Embryonic facial prominence (tissue), 1 donor: ENCODE measurements around the gene ALK.

Experiments
- DNase-seq: peaks from one replicate; pipeline ENCODE4 v3.0.0-alpha.2; 2016; ENCODE audit errors: extremely low spot score

Gene ALK

GRCh38 chr2:29715655-29716054 lies 205.7 kb downstream of the ALK start:
- no peak for DNase-seq

DNA sequence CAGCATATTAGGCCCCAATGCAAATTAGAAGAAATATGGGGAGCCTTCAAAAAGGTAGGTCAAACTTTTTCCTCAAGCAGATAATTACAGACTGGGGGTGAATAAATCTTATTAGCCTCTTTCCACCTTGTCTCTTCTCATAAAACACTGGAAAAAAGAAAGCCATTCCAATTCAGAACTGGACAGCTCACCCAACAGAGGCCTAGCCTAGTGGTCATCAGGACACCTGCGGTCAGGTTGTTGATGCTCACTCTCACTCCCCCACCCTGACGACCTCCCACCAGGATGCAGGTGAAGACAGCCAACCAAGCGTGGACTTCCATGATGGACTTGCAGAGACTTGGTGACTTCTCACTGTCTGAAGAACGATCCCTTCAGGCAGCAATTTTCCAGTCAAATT lies 207.1 kb downstream of the ALK start:
- no peak for DNase-seq

GRCh38 chr2:29706171-29706720 lies 215.1 kb downstream of the ALK start:
- no peak for DNase-seq

- no peak for DNase-seq
These were observed 215.8 kb downstream of the ALK start for GRCh38 chr2:29705616-29706015.

DNA sequence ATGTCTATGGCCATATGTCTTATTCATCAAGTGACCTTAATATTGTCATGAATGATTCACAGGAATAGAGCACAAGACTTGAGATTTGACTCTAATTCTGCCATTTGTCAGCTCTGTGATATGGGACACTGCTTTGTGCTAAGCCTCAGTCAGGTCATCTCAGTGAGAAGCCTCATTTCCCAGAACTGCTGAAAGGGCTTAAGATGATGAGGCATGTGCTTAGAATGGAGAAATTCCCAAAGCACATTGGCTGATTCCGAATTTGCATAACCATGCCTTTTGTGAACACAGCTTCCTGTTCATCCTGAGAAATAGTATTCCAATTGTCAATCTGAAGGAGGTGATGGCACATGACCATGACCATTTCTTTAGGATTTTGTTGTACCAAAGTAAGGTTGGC lies 218.1 kb downstream of the ALK start:
- no peak for DNase-seq

DNA sequence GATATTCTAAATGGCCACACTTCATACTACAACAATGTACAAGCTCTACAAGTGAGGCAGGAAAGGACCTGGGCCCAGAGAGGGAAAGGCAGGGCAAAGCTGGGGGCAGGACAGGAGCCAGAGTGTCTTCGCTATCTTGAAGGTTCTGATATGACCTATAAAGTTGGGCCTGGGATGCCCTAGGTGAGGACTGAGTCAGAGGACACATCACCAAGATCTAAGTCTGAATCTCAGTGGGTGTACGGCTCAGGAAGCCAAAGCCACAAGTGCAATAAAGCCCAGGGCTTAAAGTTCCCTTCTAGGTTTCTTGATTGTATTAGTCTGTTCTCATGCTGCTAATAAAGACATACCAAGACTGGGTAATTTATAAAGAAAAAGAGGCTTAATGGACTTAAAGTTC lies 219.1 kb downstream of the ALK start:
- no peak for DNase-seq

GRCh38 chr2:29700560-29700959 lies 220.8 kb downstream of the ALK start:
- DNase-seq = no peak

GRCh38 chr2:29699045-29699444 lies 222.3 kb downstream of the ALK start:
- DNase-seq = no peak

DNA sequence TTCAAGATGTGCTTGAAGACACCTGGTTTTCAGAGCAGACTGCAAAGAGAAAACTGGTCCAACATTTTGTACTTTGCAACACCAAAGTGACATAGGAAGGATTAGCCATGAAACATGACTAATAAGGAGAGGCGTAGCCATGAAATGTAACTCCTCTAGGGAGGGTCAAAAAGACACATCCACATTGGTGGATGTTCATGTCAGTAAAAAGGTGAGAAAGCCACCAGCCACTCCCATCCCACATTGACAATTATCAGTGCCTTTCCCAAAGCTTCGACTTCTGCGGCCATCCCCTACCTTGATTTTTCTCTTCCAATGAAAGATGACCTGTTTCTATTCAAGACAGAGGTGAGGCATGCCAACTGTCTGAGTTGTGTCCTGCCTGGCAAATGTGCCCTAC lies 223.2 kb downstream of the ALK start:
- no peak for DNase-seq

GRCh38 chr2:29697715-29698114 lies 223.7 kb downstream of the ALK start:
- no peak for DNase-seq

DNA sequence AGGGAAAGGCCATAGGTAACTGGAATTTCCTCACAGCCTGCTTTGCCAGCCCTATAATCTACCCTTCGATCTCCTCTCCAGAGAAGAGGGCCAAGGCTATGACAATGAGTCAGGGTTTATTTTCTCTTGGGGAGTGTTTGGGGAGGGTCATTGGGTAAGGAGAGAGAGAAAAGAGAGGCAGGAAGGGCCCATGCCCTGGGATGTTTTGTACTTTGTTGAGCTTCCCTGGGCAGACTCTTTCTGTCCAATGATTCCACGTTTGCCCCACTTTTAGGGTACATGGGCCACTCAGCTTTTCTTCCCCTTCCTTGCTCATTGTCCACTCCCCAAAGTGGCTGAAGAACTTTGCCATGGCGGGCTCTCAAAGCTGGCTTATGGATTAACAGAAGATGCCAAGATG lies 224.2 kb downstream of the ALK start:
- DNase-seq = no peak

DNA sequence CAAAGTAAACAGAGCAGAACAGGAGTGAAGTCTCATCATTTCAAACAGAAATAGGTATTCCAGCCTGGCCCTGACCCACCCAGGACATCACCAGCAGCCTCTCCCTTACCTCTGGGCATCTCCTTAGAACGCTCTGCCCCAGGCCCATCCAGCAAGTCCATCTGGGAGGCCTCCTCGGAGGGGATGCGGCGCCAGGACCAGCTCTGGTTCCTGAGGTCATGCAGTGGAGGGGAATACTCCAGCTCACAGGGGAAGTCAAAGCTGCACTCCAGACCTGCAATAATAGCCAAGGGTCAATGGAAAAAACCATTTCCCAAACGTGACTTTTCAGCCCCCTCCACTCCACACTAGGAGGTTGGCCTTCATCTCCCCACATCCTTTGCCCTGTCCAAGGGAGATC lies 226.6 kb downstream of the ALK start:
- DNase-seq = no peak

DNA sequence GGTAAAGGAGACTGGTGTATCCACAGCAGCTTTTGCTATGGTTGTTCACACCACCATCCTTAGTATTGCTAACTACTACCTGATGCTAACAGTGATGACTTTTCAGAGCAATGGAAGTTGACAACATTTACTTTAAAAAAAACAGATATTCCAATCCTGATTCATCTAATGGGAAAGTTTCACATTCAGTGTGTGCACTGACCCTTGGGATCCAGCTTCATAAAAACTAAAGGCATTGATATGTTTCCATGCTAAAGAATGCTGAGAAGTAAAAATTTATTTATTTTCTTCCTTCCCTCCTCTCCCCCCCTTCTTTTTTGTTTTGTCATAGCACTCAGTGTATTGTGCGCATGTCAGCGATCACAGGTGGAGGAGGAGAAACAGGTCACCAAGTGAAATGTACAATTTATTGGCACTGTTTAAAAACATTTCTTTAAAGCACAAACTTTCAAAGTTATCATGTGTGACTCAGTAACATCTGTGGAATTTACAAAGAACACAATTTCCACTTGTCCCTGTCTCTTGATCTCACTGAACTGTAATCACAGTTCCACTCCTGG lies 229.9 kb downstream of the ALK start:
- DNase-seq = no peak

- DNase-seq = no peak
These were observed 231.7 kb downstream of the ALK start for GRCh38 chr2:29689666-29690065.

DNA sequence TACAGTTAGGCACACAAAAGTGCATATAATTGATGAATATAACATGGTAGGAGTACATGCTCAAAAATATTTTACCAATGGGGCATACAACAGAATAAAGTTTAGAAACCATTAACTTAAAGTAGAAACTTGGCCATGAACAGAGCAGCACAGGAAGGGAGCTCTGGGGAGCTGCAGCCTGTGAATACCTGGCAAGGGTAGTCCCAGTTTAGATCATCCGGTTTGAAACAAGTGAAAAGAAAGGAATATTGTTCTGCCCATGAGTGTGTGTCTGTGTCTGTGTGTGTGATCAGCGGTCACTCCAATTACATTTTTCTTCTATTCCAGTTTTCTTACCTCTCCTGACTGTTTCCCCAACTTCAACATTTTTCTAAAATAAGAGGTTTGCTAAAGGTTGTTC lies 233.0 kb downstream of the ALK start:
- no peak for DNase-seq

GRCh38 chr2:29687121-29687520 lies 234.3 kb downstream of the ALK start:
- DNase-seq = no peak

DNA sequence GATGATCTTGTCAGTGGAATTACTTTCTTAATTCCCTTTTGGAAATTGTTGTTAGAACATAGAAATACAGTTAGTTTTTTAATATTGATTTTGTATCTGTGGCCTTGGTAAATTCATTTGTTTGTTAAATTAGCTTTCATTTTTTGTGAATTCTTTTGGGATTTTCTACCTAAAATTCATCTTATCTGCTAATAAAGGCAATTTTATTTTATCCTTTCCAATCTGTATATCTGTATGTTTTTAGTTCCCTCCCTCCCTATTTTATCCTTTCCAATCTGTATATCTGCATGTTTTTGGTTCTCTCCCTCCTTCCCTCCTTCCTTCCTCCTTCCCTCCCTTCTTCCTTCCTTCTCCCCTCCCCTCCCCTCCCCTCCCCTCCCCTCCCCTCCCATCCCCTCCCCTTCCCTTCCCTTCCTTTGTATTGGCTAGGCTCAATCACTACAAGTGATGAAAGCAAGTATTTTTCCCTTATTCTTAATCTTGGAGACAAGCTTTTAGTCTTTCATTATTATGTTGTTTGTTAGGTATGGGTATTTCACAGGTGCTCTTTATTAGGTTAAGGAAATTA lies 244.4 kb downstream of the ALK start:
- no peak for DNase-seq

DNA sequence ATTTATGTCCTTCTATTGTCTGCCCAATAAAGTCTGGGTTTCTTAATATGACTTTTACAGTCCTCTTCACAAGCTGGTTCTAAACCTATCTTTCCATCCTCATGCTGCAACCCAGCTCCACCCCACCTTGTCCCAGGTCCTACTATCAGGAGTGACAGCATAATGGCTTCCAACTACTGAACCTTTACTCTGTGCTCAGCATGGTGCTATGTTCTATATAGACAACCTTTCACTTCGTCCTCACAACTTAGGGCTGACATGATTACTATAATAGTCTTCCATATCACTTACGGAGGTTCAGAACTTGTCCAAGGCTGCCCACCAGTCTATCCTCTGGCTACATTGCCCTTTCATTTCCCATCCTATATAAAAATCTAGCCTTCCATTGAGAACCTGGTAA lies 256.8 kb downstream of the ALK start:
- DNase-seq = no peak

GRCh38 chr2:29663268-29663667 lies 258.1 kb downstream of the ALK start:
- no peak for DNase-seq

DNA sequence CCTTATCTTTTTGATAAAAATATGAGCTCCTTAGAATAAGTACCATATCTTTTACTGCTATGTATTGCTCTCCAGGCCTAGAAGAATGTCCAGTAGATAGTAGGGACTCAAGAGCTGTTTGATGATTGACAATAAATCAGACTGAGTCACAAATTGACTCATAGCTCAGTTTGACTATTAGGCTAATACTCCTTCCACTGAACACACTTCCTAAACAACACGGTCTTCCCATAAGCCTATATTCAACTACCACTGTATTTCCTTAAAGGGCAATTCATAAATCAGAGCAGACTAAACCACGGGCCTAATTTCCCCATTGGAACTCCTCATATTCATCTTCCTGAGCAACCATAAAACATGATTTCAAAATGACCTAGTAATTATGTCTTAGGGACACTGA lies 258.5 kb downstream of the ALK start:
- DNase-seq = no peak

DNA sequence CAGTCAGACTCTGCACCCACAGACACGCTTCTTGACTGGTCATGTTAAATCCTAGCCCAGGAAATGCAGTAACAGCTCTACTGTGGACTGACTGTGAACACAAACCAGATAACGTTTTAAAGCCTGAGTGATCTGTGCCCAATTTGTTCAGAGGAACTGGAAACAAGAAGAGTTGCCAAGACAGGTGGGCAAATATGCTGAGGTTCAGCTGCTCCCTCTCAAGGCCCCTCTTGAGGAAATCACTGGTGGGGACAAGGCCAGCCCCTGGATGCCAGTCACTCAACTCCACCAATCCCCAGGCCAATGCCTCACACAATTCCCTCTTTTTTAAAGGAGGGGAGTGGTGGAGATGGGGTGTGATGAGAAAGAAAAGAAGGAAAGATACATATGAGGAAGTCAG lies 261.2 kb downstream of the ALK start:
- no peak for DNase-seq

DNA sequence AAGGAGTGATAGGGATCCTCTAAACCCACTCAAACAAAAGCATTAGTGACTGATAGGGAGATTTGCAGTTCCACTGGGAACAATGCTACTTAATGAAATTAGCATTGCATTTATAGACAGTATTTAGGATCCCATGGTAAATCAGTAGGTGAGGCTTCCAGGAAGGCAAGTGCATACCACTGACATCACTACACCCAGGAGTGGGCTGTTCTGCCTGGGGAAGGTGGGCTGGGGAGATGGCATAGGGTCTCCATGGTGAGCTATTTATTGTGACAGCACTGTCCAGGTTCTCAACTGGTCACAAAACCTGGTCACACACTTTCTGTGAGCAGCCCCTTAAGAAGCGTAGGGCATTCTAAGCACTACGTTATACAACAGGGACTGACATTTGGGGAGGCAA lies 262.2 kb downstream of the ALK start:
- no peak for DNase-seq

DNA sequence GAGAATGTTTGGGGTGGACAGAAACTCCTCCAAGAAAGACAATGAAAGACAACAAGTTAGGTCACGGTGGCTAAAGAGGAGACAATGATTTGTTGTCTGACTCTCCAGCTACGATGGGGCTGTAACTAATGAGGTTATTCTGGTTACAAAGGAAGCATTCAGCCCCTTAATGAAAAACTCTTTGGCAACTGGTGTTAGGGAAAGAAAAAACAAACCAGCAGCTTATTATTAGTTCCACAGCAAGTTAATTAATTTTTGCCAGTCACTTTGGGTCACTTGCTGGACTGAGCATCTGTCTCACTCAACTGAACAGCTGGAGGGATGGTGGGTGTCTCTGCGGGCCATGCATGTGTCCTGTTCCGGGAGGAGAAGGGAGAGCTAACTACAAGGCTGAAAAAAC lies 263.7 kb downstream of the ALK start:
- DNase-seq = no peak
